ENCODE measurements around the gene DDIT4.
A peak's percentile ranks its signal among the peaks of the same experiment; 100 is the strongest.

The DDIT4 gene

GRCh38 chr10:72312865-72313391 is 39.2 kb downstream of the DDIT4 start:
- no peak overlapping the region for H3K27ac ChIP-seq
- no peak for DNase-seq (ENCODE audit: low read depth, low spot score)

GRCh38 chr10:72314263-72314662 is 40.5 kb downstream of the DDIT4 start:
- peak overlapping the region; percentile 100 for H3K27ac ChIP-seq

GRCh38 chr10:72315054-72315453 is 41.3 kb downstream of the DDIT4 start:
- peak overlapping the region; percentile 100 for H3K27ac ChIP-seq

More at GRCh38 chr10:72314263-72314662, 40.5 kb downstream of the DDIT4 start:
- DNase-seq (ENCODE audit: low read depth, low spot score) = no peak

GRCh38 chr10:72315611-72316385 is 42.1 kb downstream of the DDIT4 start:
- peak overlapping the region; percentile 100 for H3K27ac ChIP-seq
- DNase-seq (ENCODE audit: low read depth, low spot score) = no peak

More at GRCh38 chr10:72315054-72315453, 41.3 kb downstream of the DDIT4 start:
- DNase-seq (ENCODE audit: low read depth, low spot score) = no peak

GRCh38 chr10:72316386-72316700 is 42.6 kb downstream of the DDIT4 start:
- DNase-seq (ENCODE audit: low read depth, low spot score) = no peak
- H3K27ac ChIP-seq = peak overlapping the region; percentile 100

- no peak for DNase-seq (ENCODE audit: low read depth, low spot score)
- peak overlapping the region; percentile 100 for H3K27ac ChIP-seq
Measured at GRCh38 chr10:72316748-72317435, 43.2 kb downstream of the DDIT4 start.

- peak overlapping the region; percentile 100 for H3K27ac ChIP-seq
- DNase-seq (ENCODE audit: low read depth, low spot score) = no peak
Measured at GRCh38 chr10:72318418-72319262, 44.9 kb downstream of the DDIT4 start.

- peak; percentile 97 for DNase-seq (ENCODE audit: low read depth, low spot score)
- peak overlapping the region; percentile 100 for H3K27ac ChIP-seq
Measured at GRCh38 chr10:72319416-72320254, 45.9 kb downstream of the DDIT4 start.

- DNase-seq (ENCODE audit: low read depth, low spot score) = peak; percentile 93
Measured at GRCh38 chr10:72320676-72321247, 47.0 kb downstream of the DDIT4 start.

GRCh38 chr10:72321248-72322029 is 47.7 kb downstream of the DDIT4 start:
- no peak for DNase-seq (ENCODE audit: low read depth, low spot score)

More at GRCh38 chr10:72320676-72321247, 47.0 kb downstream of the DDIT4 start:
- peak overlapping the region; percentile 100 for H3K27ac ChIP-seq

GRCh38 chr10:72322030-72322279 is 48.2 kb downstream of the DDIT4 start:
- DNase-seq (ENCODE audit: low read depth, low spot score) = peak; percentile 92
- H3K27ac ChIP-seq = peak overlapping the region; percentile 100

More at GRCh38 chr10:72321248-72322029, 47.7 kb downstream of the DDIT4 start:
- H3K27ac ChIP-seq = peak overlapping the region; percentile 100

GRCh38 chr10:72322280-72323058 is 48.7 kb downstream of the DDIT4 start:
- DNase-seq (ENCODE audit: low read depth, low spot score) = peak; percentile 91
- H3K27ac ChIP-seq = peak overlapping the region; percentile 100

- DNase-seq (ENCODE audit: low read depth, low spot score) = no peak
- H3K27ac ChIP-seq = peak overlapping the region; percentile 100
Measured at GRCh38 chr10:72323108-72323749, 49.5 kb downstream of the DDIT4 start.

GRCh38 chr10:72323771-72324191 is 50.1 kb downstream of the DDIT4 start:
- H3K27ac ChIP-seq = peak overlapping the region; percentile 100
- DNase-seq (ENCODE audit: low read depth, low spot score) = no peak

All from epithelial cell of prostate (primary cell).